ENCODE results near the gene IRGQ.

DNA sequence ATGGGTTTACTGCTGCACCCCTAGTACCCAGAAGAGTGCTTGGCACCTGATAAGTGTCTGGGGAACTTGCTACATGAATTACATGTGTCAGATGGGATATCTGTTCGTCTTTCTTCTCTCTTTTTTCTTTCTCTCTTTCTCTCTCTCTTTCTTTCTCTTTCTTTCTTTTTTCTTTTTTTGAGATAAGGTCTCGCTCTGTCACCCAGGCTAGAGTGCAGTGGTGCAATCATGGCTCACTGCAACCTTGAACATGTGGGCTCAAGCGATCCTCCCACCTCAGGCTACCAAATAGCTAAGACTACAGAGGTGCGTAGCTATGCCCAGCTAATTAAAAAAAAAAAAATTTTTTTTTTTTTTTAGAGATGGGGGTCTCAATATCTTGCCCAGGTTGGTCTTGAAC is 37.6 kb upstream of the IRGQ start:
- TF ChIP-seq CTCF (IDR thresholded peaks at IDR 0.05 in 4 of 5, conservative IDR thresholded peaks at IDR 0.05 in 1 of 5) (no peak), POLR2A (IDR thresholded peaks at IDR 0.05) (no peak)

All from gastrocnemius medialis (tissue), 4 donors.